ENCODE measurements around the gene PLEKHM2. TPM values are rescaled to one million over a fixed set of nuclear protein-coding genes. Genes with fewer than 3 reads are reported as not detected.
A peak's percentile ranks its signal among the peaks of the same experiment; 100 is the strongest.

PLEKHM2 gene
- total and polyA plus RNA-seq, 4 donors: 32.5 to 79.2 (median 63.1) TPM

GRCh38 chr1:15680561-15681348, 3.4 kb upstream of the PLEKHM2 start:
- Histone ChIP-seq H3K4me3 (no peak overlapping the region), H3K4me1 (ENCODE audit: control insufficient read depth in 5 of 5, insufficient read depth in 5 of 5, low read length in 5 of 5) (peaks cover 0 to 10% (median 3%) of the 10 kb centered on the region in 5 donors), H3K9me3 (ENCODE audit: control insufficient read depth in 4 of 4, insufficient read depth in 3 of 4, low read length in 3 of 4) (no peaks in the 10 kb centered on the region), H3K9ac (ENCODE audit: insufficient read depth in 1 of 2, low read length in 2 of 2) (no peak overlapping the region), H3K36me3 (ENCODE audit: control insufficient read depth in 4 of 4, insufficient read depth in 4 of 4, low read length in 4 of 4) (no peaks in the 10 kb centered on the region), H3K27ac (ENCODE audit: low read depth in 1 of 2, low read length in 1 of 2) (peak overlapping the region; percentile 63 to 83), H3K27me3 (ENCODE audit: control insufficient read depth in 3 of 3, insufficient read depth in 3 of 3, low read length in 2 of 3) (no peaks in the 10 kb centered on the region)
- TF ChIP-seq, protein P1, sequence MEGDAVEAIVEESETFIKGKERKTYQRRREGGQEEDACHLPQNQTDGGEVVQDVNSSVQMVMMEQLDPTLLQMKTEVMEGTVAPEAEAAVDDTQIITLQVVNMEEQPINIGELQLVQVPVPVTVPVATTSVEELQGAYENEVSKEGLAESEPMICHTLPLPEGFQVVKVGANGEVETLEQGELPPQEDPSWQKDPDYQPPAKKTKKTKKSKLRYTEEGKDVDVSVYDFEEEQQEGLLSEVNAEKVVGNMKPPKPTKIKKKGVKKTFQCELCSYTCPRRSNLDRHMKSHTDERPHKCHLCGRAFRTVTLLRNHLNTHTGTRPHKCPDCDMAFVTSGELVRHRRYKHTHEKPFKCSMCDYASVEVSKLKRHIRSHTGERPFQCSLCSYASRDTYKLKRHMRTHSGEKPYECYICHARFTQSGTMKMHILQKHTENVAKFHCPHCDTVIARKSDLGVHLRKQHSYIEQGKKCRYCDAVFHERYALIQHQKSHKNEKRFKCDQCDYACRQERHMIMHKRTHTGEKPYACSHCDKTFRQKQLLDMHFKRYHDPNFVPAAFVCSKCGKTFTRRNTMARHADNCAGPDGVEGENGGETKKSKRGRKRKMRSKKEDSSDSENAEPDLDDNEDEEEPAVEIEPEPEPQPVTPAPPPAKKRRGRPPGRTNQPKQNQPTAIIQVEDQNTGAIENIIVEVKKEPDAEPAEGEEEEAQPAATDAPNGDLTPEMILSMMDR (IDR thresholded peaks at IDR 0.05; ENCODE audit: control extremely low read depth, extremely low read depth): no peak
- ATAC-seq (ENCODE audit: insufficient read depth, low FRiP score) (peak; percentile 25), DNase-seq (no peak)
- 88 to 95% methylated on average over 7 of the region's 7 CpGs for WGBS, 2 donors

DNA sequence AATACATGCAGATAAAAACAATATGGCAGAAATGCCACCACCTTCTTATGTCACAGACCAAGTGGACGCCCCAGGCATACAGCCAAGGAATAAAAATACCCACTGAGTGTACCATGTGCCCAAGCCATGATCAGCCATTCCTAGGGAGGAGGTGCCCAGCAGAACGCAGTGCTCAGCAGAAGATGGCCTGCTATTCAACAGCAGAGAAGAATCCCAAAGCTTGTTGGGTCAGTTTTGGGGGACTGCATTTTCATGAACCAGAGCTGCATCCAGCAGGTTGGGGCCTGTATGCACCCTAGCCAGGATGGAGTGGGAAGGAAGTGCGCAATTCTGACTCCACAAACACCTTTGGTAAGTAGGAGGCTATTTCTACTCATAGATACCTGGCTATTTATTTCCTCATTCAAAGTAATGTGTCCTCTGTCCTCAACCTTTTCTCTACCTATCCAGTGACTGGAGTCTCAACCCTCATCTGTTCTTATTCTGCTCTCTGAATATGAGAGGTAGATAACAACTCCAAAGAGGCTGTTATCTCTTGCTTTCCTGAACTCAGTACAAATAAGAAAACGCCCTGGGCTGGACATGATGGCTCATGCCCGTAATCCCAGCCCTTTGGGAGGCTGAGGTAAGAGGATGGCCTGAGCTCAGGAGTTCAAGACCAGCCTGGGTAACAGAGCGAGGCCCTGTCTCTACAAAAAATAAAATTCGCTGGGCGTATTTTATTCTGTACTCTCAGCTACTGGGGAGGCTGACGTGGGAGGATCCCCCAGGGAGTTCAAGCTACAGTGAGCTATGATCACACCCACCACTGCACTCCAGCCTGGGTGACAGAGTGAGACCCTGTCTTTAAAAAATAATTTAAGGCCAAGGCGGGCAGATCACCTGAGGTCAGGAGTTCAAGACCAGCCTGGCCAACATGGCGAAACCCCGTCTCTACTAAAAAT, 2.5 kb upstream of the PLEKHM2 start:
- TF ChIP-seq, protein P1 (IDR thresholded peaks at IDR 0.05; ENCODE audit: control extremely low read depth, extremely low read depth): no peak
- no peaks in the 10 kb centered on the region for H3K36me3 ChIP-seq (ENCODE audit: control insufficient read depth in 4 of 4, insufficient read depth in 4 of 4, low read length in 4 of 4)
- no peak for ATAC-seq (ENCODE audit: insufficient read depth, low FRiP score)

GRCh38 chr1:15682936-15683341, 1.2 kb upstream of the PLEKHM2 start:
- no peak for ATAC-seq (ENCODE audit: insufficient read depth, low FRiP score)
- peaks cover 4 to 14% (median 8%) of the 10 kb centered on the region in 5 donors for H3K4me1 ChIP-seq (ENCODE audit: control insufficient read depth in 5 of 5, insufficient read depth in 5 of 5, low read length in 5 of 5)

More for the DNA sequence above, 2.5 kb upstream of the PLEKHM2 start:
- Histone ChIP-seq H3K9me3 (ENCODE audit: control insufficient read depth in 4 of 4, insufficient read depth in 3 of 4, low read length in 3 of 4) (no peaks in the 10 kb centered on the region), H3K4me1 (ENCODE audit: control insufficient read depth in 5 of 5, insufficient read depth in 5 of 5, low read length in 5 of 5) (peaks cover 3 to 14% (median 8%) of the 10 kb centered on the region in 5 donors), H3K27me3 (ENCODE audit: control insufficient read depth in 3 of 3, insufficient read depth in 3 of 3, low read length in 2 of 3) (no peaks in the 10 kb centered on the region), H3K9ac (ENCODE audit: insufficient read depth in 1 of 2, low read length in 2 of 2) (no peak overlapping the region), H3K27ac (ENCODE audit: low read depth in 1 of 2, low read length in 1 of 2) (peak overlapping the region; percentile 63 to 83), H3K4me3 (no peak overlapping the region)
- no peak for DNase-seq
- 87 to 93% methylated on average over 12 of the region's 12 CpGs for WGBS, 2 donors

More at GRCh38 chr1:15682936-15683341, 1.2 kb upstream of the PLEKHM2 start:
- H3K9ac ChIP-seq (ENCODE audit: insufficient read depth in 1 of 2, low read length in 2 of 2): no peak overlapping the region
- H3K4me3 ChIP-seq: no peak overlapping the region
- no peaks in the 10 kb centered on the region for H3K9me3 ChIP-seq (ENCODE audit: control insufficient read depth in 4 of 4, insufficient read depth in 3 of 4, low read length in 3 of 4)
- H3K27ac ChIP-seq (ENCODE audit: low read depth in 1 of 2, low read length in 1 of 2): peak overlapping the region in 1 of 2 donors; percentile 96
- H3K27me3 ChIP-seq (ENCODE audit: control insufficient read depth in 3 of 3, insufficient read depth in 3 of 3, low read length in 2 of 3): no peaks in the 10 kb centered on the region
- no peak for DNase-seq
- TF ChIP-seq, protein P1 (IDR thresholded peaks at IDR 0.05; ENCODE audit: control extremely low read depth, extremely low read depth): no peak
- H3K36me3 ChIP-seq (ENCODE audit: control insufficient read depth in 4 of 4, insufficient read depth in 4 of 4, low read length in 4 of 4): peaks cover 0 to under 1% (median 0%) of the 10 kb centered on the region in 4 donors
- 89 to 91% methylated on average over 4 of the region's 4 CpGs for WGBS, 2 donors
